GM21390 (cell line): ENCODE results near the gene AATK.

ENCODE experiments used
- ATAC-seq: cut with Tn5 transposase; IDR thresholded peaks from one replicate; pipeline ENCODE4 v1.9.1; 2021; ENCODE audit not compliant: unreplicated experiment

Gene AATK

DNA sequence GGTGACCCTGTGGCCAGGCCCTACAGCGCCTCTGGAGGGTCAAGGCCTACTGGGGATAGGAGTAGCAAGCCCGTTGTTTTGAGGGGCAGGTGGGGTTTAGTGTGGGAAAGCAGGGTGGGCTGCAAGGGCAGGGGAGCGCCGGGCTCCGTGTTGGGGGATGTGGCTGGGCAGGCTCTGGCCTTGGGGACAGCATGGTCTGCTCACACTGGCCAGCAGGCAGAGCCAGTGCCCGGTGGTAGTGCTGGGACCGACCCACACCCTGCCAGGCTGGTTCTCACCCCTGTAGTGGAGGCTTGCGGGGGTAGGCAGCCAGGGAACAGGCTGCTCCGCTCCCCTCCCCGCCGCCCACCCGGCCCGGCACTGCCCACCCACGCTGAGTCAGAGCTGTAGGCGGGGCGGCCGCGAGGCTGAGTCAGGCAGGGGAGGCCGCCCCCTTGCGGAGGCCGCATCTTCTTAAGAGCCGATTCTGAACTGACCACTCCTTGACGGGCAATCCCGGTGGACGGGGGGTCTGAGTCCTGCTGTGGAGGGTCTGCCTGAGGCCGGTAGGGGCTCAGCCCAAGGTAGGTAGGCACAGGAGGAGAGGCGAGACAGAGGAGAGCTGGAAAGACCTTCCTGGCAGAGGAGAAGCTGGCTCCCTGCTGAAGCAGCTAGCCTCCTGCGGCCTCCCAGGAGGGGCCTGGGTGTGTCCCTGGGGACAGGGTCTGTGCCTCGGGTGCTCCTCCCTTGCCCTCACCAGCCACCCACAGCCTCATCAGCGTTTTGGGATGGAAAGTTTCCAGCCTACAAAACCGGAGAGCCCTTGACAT lies 68.7 kb downstream of the AATK start:
- ATAC-seq, result no peak

DNA sequence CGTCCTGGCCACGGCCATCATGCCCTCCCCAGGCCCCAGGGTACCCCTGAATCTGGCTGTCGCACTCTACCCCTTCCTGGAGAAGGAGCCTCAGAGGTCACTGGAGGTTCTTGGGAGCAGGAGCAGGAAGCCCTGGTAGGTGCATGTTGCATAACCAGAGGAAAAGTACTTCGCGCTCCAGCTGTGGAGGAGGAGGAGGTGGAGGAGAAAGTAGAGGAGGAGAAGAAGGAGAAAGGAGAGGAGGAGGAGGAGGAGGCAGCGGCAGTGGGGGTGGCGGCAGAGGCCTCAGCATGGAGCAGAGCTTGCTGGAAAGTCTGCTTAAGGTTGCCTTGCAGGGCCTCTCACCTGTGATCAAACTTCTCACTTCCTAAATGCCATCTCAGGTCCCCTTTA lies 69.3 kb downstream of the AATK start:
- ATAC-seq, result no peak

DNA sequence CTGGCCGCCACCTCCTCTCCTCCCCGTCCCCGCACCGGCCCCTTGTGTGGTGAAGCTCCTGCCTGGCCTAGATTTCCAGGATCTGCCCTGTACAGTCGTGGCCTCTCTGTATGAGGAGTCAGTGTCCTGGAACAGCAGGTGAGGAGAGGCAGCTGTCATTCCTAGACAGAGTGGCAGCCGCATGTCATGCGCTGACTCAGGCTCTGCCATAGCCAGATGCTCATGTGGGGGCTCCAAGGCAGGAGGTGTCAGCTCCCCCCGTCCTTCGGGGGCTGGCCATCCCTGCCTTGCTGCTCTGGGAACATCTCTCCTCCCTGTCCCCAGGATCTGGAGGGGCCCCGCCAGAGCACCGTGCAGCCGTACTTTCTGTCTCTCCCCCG lies 70.6 kb downstream of the AATK start:
- ATAC-seq, result no peak

DNA sequence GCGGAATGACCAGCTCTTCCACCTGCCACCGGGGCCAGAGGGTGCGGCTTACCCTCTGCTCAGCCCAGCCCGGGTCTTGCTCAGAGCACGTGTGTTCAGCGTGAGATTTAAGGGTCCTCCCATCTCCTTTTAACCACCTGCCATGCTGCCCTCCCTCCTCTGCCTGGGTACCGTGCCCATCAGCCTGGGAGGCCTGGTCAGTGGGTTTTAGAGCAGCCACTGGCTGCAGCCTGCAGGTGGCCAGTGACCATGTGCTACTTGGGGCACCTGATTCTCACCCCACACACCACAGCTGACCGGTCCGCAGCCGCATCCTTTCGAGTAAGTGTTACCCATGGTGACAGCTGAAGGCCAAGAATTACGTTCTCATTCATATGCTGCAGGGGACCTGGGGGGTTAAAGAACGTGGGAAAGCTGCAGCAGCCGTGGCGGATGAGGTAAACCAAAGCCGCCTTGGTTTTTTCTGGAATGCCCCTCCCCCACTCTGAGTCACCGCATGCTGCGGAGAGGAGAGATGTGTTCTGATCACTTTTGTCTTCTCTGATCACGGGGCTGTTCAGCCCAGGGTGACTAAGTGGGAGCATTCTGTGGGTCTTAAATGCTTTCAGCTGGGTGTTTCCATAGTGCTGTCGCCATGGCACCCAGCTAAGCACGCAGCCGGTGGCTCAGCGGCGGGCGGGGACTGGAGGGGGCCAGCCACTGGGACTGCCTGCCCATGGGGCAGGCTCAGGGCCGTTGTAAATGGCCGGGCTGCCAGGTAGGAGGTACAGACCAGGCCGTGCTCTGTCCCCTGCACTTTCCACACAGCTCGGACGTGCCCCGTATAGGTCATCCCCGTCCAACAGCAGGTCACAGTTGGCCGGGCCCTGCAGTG lies 71.3 kb downstream of the AATK start:
- no peak for ATAC-seq

DNA sequence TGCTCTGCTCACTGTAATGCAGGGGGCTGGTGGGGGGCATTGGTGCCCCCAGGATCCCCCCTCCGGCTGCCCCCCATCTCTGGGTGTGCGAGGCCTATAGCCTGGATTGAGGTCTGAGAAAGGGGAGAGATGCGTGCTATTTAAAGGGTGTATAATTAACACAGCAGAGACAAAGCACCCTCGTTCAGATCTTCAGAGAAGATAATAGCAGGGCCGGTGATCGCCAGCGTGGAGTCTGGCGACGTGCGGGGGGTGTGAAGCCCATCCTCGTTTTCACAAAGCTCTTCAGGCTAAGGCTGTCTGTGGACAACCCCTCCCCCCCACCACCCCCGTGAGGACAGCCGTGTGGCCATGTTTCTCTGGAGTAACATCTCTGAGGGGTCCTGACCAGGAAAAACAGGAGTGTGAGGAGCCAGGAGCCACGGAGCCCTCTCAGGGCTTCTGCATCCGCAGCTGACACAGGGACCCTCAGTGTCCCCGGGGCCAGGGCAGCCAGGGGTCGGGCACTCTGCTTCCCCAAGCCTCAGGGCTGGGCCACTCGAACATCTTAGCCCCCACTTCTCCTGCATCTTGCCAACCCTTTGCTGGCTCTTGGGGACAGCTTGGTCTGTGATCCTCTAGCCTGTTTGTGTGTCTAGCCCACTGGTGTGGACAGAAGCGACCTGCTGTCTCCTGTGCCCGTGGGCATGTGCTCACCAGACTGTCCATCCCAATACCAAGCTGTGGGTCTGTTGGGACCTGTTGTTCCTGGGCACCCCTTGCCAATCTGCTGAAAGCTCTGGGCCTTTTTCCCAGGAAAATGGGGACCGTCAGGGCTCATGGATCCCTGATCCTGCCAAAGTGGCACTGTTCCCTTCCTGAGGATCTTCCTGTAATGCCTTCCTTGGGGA lies 72.2 kb downstream of the AATK start:
- no peak for ATAC-seq

DNA sequence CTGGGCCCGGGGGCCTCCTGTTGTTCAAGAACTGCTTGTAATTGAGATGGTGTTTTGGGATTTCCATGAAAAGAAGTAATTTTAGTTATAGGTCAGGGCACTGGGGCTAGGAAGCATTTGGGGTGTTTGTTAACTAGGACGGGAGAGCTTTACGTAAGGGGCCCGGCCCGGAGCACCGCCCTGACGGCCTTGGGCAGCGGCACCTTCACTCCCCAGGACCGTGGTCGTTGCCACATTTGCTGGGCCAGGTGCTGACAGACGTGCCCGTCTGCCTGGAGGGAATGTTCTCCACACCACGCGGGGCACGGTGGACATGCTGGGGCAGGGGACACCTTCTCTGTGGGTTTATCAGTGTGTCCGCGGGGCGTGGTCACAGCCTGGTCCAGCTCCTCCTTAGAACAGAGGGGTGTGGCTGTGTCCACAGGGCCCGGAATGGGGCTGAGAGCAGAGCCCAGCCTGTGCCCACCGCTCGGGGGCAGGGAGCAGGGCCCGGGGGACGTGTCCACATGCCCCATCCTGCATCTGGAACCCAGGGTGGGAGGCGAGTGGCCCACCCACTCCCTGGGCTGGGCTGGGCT lies 73.4 kb downstream of the AATK start:
- no peak for ATAC-seq

DNA sequence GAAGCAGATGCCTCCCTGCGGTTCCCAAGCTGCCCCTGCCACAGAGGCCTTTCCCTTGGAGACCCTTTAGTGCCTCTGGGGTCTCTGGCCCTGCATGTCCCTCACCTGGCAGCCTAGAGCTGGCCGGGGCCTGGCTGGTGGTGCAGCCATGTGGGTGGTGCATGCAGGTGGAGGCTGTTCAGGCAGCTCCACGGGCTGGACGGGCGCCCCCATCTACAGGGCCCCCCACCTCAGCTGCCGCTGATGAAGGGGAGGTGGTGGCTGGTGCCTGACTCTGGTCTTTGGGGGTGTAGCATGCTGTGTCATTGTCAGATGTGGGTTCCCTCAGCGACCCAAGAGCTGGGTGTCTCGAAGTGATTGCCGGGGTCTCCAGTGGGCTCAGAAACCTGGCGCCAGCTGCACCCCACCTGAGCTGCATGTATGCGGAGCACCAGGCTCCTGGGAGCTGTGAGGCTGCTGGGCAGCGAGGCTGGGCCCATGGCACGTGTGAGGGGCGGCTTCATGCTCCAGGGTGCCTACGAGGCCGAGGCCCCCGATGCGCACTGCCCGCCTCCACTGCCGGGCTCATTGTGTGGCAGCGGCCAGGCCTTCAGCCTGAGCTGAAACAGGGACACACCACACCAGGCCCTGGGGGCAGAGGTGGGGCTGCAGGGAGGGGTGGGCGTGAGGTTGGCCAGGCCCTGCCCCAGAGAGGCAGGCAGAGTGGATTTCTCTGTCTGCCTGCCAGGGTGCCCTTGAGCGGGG lies 74.1 kb downstream of the AATK start:
- ATAC-seq, result no peak

DNA sequence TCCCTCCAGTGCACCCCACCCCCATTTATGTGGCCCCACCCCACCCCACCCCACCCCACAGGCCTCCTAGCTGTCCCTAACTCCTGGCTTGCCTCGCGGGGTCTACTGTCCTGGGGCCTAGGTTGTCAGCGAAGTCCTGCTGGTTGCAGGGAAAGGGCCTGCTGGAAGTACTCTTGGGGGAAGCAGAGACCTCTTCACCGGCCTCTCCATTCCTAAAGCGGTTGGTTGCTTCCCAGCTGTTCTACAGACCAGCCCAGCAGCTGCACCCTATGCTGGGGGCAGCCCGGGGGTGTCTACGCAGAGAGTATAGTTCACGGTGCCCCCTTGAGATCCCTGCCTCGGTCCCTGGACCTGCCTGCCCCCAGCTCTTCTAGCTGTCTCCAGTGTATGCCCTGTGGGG lies 74.9 kb downstream of the AATK start:
- ATAC-seq, result no peak

DNA sequence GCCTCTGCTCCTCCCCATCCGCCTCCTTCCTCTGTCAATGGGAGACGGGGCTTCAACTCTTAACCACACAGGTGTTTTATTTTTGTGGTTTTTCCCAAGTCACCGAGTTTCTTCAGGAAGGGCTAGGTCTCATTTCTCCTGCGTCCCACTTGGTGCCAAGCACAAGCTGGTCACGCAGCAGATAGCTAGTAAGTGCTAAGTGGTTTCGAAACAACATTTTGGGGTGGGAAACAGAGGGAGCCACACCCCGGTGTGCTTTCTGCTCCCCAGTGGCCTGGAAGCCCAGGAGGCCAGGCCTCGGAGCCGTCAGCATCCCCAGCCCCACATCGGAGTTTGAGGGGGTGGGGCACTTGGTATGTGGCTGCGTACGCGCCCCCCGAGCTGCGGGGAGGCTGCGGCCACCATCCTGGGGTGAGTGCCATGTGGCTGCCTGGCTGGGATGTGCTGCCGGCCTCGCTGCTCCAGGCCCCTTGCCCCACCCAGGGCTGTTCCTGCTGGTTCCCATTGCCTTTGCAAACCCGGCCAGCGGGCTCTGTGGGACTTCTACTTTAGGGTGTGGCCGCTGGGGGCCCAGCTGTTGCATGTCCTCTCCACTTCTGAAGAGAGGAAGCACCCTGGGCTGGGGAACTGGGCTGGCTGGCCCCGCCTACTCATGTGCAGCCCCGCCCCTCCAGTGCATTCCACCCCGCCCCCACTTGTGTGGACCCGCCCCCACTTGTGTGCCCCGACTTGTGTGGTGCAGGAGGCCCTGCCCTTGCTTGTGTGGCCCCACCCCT lies 75.5 kb downstream of the AATK start:
- ATAC-seq, result no peak

DNA sequence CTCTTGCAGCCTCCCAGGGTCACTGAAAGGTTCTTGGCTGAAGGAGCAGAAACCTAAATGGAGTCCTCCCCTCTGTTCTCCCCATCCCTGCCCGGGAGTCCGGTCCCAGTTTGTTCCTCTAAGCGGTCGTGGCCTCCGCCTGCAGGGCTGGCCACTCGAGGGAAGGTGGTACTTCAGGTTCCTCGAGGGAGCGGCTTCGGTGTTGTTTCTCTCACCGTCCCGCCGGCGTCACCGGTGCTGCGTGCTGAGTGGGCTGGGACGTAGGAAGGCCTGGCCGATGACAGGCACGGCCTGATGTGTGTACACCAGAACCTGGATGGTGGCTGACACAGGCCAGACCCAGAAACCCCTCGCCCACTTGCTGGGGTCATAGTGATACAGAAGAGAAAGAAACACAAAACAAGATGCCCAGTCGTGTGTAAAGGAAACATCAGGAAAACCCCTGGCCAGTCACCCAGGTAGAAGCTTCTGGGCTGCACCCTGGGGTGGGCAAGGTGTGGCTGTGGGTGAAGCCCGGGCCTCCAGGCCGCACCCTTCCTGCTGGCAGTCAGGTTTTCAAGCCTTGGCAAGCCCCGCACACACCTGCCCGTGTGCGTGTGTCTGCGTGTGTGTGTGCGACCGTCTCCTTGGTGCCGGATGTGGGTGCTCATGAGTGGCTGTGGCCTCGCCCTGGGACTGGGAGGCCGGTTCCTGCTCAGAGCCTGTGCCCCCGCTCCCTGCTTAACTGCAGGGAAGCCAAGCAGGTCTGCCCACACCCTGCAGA lies 79.1 kb downstream of the AATK start:
- no peak for ATAC-seq

DNA sequence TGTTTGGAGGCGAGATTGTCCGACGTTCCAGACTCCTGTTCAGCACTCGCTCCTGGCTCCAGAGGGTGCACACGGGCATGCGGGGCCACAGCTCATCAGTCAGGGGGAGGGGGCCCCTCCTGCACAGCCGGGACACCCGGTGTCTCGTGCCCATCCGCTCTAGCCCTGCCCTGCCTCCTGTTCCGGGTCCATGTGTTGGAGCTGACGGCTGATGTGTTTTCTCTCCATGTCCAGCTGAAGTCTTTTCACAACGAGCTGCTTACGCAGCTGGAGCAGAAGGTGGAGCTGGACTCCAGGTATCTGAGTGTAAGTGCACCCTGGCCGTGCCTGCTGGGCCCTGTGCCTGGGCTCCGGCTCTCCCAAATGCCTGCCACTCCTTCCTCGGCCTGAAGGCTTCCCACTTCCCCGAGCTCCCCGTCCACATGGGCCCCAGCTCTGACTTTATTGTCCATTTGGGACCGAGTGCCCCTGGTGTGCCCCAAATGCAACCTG lies 80.6 kb downstream of the AATK start:
- no peak for ATAC-seq

DNA sequence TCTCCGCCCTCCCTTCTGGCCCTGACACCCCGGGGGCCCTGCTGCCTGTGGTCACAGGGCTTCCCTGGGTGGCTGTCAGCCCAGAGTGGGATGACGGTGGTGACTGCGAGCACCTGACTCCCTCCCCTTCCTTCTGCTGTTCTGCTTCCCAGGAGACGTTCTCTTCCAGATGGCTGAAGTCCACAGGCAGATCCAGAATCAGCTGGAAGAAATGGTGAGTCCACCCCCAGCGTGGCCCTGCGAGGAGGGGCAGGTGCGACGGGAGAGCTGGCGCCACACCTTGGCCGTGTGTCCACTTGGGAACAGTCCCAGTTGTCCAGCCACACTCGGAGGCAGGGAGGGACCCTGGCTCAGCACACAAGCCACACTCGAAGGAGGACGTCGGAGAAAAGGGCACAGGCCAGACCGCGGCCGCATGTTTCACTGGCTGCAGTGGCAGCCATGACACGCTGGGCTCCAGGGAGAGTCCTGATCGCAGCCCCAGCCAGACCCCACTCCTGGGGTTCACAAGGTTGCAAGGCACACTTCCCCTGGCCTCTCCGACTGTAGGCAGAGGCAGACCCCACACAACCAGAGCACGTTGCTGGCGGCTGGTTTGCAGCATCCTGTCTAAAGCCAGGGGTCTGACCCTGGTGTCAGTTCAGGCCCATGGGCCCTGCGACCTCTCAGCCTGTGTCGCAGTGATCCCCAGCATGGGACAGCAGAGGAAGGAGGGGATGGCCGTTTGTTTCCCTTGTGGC lies 81.2 kb downstream of the AATK start:
- ATAC-seq, result no peak

DNA sequence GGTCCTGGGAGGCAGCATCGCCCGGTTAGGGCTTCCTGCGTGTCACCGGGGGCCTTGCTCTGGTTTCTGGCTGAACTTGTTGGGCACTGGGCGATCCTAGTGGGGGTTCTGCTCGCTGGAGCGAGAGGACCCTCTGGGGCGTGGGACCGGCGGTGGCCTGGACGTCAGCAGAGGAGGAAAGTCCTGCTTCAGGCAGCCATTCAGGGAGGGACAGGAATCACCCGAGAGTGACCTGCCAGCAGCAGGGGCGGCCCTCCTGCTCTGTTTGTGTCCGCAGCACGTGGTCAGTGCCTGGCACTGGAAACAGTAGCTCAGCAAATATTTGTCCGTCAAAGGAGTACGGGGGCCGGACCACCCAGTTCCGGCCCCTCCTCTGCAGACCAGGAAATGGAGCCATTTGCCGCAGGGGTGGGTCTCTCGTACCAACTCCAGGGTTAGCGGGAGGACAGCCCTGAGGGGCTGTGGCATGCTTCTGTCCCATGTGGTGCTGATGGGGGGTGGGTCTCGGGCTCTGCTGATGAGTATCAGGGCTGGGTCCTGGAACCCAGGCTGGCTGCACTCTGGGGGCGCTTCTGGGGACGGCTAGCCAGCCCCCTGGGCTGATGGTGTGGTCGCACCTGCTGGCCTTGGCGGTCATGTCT lies 82.8 kb downstream of the AATK start:
- ATAC-seq, result no peak

DNA sequence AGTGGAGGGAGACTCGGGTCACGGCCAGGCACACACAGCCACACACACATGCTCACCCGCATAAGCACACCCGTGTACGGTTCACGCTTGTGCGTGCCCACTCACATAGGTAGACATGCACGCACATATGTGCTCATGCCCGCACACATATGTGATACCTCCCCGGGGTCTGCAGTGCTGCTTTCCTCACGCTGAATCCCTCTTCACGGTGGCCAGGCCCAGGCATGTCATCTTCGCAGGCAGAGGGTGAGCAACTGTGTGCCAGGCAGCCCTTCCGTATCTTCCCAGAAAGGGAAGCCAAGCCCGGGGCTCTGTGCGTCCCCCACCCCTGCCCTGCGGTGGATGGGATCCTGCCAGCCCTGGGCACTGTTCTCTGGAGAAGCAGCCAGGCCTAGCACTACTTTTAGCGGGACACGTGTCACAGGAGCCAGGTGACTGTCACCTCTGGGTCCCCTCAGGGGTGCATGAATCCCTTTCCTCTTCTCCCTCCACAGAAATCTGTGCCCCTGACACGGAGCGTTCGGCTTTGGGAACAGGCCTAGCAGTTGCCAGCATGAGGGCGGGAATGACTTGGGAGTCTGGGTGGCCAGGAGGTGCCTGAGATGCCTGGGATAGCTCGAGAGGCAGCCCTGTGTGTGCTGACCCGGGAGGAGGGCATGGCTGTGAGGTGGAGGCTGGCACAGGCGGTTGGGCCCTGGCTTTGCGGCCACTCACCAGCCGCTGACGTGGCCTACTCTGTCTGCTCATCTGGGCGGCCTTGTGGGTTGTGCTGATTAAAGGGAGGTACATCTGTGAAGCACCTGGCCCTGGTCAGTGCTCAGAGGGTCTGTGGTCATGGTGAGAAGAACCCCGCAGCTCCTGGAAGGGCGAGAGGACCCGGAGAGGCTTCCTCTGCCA lies 83.6 kb downstream of the AATK start:
- no peak for ATAC-seq

DNA sequence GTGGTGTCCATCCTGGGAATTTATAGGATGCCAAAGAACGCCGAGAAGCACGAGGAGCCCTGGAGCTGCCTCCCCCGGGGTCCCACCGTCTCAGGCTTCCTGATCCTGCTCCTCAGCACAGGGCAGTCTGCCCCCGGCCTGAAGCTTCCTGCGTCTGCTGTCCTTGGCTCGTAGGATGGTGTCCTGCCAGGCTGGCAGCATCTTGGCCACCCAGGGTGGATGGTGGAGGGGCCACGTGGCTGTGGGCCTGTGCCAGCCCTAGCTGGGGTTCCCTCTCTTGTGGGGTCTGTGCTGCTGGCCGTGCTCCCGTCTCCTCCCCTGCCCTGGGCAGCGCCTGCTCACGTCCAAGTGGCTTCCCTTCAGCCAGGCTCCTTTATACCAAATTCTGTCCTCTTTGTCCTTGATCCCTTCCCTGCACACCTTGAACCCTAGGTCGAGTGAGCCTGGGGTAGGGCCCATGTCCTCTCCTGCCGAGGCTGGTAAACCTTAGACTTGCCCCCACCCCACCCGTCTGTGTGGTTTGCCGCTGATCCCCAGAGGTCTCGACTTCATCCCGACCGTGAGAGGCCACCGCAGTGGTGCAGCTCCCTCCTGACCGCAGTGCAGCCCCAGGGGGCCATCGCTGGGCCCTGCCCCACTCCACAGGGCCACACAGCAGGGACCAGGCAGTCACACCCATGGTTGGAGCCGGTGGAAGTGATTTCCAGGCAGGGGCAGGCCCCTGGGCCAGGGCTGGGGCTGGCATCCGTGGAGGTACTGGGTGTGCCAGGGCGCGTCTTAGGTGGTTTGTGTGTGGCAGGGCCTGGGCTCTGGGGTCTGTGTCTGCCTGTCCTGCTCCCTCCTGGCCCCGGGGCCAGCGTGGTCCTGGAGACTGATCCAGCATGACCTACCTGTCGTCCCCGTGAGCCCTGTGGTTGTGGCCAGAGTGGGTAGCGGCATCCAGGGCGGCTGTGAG lies 84.5 kb downstream of the AATK start:
- ATAC-seq, result no peak
